Ishikawa (cell line): Measurements from ENCODE around the gene SLC38A10.

Experiments used
- CEBPB ChIP-seq: IDR thresholded peaks from 2 replicates; pipeline ENCODE4 v1.6.1; 2012
- CREB1 ChIP-seq: IDR thresholded peaks from 2 replicates; pipeline ENCODE4 v1.6.1; 2012; ENCODE audit warnings: low read depth
- EGR1 ChIP-seq: IDR thresholded peaks from 2 replicates; pipeline ENCODE4 v1.6.1; 2012
- EP300 ChIP-seq: IDR thresholded peaks from 2 replicates; pipeline ENCODE4 v1.6.1; 2012; ENCODE audit warnings: borderline replicate concordance
- FOXM1 ChIP-seq: IDR thresholded peaks from 2 replicates; pipeline ENCODE4 v1.6.1; 2012; ENCODE audit warnings: low read depth, borderline replicate concordance
- NFIC ChIP-seq: IDR thresholded peaks from 2 replicates; pipeline ENCODE4 v1.6.1; 2012
- RAD21 ChIP-seq: IDR thresholded peaks from 2 replicates; pipeline ENCODE4 v1.6.1; 2012; ENCODE audit warnings: low read depth
- TAF1 ChIP-seq: IDR thresholded peaks from 2 replicates; pipeline ENCODE4 v1.6.1; 2012; ENCODE audit warnings: low read depth, mild to moderate bottlenecking
- TCF12 ChIP-seq: IDR thresholded peaks from 2 replicates; pipeline ENCODE4 v1.6.1; 2012; ENCODE audit warnings: low read depth
- TEAD4 ChIP-seq: IDR thresholded peaks from 2 replicates; pipeline ENCODE4 v1.6.1; 2012
- YY1 ChIP-seq: IDR thresholded peaks from 2 replicates; pipeline ENCODE4 v1.6.1; 2012; ENCODE audit warnings: low read depth
- ZBTB7A ChIP-seq: IDR thresholded peaks from 2 replicates; pipeline ENCODE4 v1.6.1; 2012; ENCODE audit warnings: low read depth
- TF ChIP-seq, protein P1 (sequence below): IDR thresholded peaks from 2 replicates; pipeline ENCODE4 v1.6.1; 2012; ENCODE audit warnings: low read depth, mild to moderate bottlenecking
- TF ChIP-seq, protein P2 (sequence below): IDR thresholded peaks from 2 replicates; pipeline ENCODE4 v1.6.1; 2012
- TF ChIP-seq, protein P3 (sequence below): IDR thresholded peaks from 2 replicates; pipeline ENCODE4 v1.6.1; 2012

Gene SLC38A10

DNA sequence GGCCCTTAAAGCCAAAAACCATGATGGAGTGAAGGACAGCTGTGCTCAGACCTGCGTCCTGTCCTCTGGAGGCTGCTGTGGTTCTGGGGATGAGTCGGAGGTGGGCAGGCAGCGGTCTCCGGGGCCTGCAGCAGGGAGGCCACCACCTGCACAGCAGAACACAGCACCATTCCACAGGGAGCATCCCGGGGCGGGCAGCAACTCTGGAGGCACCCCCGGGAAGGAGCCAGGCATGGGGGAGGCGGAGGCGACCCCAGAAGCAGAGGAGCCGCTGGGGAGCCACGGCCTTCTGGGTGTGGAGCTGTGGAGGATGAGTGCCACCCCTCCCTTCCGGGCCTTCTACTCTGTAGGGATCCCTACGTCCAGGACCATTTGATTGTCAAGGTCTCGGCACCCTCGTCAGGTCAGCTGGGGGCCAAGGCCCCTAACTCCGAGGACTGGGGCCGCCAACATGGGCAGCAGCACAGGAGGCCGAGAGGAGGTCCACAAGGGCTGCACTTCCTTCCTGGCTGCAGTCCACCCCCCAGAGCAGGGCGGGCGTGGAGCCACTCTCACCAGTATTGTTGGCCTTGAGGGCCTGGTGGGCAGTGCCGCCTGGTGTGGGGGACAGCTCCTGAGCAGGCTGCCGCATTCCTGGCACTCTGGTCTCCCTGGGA lies 96.2 kb downstream of the SLC38A10 start:
- TF ChIP-seq, protein P1, sequence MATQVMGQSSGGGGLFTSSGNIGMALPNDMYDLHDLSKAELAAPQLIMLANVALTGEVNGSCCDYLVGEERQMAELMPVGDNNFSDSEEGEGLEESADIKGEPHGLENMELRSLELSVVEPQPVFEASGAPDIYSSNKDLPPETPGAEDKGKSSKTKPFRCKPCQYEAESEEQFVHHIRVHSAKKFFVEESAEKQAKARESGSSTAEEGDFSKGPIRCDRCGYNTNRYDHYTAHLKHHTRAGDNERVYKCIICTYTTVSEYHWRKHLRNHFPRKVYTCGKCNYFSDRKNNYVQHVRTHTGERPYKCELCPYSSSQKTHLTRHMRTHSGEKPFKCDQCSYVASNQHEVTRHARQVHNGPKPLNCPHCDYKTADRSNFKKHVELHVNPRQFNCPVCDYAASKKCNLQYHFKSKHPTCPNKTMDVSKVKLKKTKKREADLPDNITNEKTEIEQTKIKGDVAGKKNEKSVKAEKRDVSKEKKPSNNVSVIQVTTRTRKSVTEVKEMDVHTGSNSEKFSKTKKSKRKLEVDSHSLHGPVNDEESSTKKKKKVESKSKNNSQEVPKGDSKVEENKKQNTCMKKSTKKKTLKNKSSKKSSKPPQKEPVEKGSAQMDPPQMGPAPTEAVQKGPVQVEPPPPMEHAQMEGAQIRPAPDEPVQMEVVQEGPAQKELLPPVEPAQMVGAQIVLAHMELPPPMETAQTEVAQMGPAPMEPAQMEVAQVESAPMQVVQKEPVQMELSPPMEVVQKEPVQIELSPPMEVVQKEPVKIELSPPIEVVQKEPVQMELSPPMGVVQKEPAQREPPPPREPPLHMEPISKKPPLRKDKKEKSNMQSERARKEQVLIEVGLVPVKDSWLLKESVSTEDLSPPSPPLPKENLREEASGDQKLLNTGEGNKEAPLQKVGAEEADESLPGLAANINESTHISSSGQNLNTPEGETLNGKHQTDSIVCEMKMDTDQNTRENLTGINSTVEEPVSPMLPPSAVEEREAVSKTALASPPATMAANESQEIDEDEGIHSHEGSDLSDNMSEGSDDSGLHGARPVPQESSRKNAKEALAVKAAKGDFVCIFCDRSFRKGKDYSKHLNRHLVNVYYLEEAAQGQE, result no peak
- no peak for TF ChIP-seq YY1
- no peak for TF ChIP-seq TCF12
- no peak for TF ChIP-seq ZBTB7A
- no peak for TF ChIP-seq CREB1
- TF ChIP-seq, protein P2, sequence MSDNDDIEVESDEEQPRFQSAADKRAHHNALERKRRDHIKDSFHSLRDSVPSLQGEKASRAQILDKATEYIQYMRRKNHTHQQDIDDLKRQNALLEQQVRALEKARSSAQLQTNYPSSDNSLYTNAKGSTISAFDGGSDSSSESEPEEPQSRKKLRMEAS, result no peak
- no peak for TF ChIP-seq CEBPB
- TF ChIP-seq, protein P3, sequence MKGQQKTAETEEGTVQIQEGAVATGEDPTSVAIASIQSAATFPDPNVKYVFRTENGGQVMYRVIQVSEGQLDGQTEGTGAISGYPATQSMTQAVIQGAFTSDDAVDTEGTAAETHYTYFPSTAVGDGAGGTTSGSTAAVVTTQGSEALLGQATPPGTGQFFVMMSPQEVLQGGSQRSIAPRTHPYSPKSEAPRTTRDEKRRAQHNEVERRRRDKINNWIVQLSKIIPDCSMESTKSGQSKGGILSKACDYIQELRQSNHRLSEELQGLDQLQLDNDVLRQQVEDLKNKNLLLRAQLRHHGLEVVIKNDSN, result no peak
- TF ChIP-seq NFIC, result no peak
- no peak for TF ChIP-seq RAD21
- TF ChIP-seq EP300, result no peak

DNA sequence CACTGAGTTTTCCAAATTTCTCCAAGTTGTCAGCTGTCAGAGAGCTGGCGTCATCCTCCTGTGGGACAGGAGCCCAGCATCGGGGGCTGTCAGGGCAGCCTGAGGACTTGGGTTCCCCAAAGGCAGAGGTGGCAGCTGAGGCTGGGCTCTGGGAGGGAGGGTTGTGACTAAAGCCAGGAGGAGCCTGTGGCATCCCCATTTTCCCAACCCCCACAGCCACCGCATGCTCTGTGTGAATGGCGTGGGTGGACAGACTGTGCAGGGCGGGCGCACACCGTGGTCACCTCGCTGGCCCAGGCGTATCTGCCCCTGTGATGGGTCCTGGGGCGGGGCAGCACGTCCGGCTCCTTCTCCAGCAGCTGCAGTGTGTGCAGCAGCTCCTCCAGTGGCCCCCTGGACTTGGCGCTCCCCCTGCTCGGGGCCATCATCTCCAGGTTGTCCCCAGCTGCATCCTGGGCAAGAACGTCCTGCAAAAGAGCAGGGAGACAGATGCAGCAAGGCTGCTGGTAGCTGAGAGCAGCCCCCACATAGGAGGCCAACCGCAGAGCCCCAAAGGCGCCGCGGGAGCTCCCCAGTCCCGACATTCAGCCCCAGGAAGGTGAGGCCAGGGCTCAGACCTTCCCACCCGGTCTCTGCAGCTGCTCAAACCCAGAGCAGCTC lies 97.1 kb downstream of the SLC38A10 start:
- TF ChIP-seq CEBPB (no peak), CREB1 (no peak), TEAD4 (no peak)
- TF ChIP-seq, protein P2, result no peak

GRCh38 chr17:81197409-81197795 lies 97.7 kb downstream of the SLC38A10 start:
- TF ChIP-seq YY1 (no peak), ZBTB7A (no peak), EP300 (no peak), FOXM1 (no peak), TCF12 (no peak), TAF1 (no peak), CEBPB (no peak), TEAD4 (no peak), RAD21 (no peak), CREB1 (no peak), NFIC (no peak)
- TF ChIP-seq, protein P1, result no peak
- TF ChIP-seq, protein P3, result no peak
- TF ChIP-seq, protein P2, result no peak

- TF ChIP-seq CREB1 (no peak), EGR1 (no peak), YY1 (no peak), EP300 (no peak), FOXM1 (no peak), ZBTB7A (no peak), NFIC (no peak)
- TF ChIP-seq, protein P3, result no peak
- TF ChIP-seq, protein P2, result no peak
These were observed 98.3 kb downstream of the SLC38A10 start for GRCh38 chr17:81196505-81197408.
